Central memory CD8-positive, alpha-beta T cell (primary cell): ENCODE results near the gene SKA3.
A peak's percentile ranks its signal among the peaks of the same experiment; 100 is the strongest.
"Not testable (repeated sequence)": the region's sequence is repeated elsewhere in the genome, so short reads cannot be mapped to it uniquely, and the experiment has no call there.

Source experiments
- ATAC-seq: fragments of 150-1000 bp; cut with Tn5 transposase; replicated peaks from 2 replicates; pipeline ENCODE4 v1.10.0; 2022; ENCODE audit warnings: mild to moderate bottlenecking, moderate FRiP score, moderate number of reproducible peaks; ENCODE audit not compliant: poor library complexity, severe bottlenecking; ENCODE audit errors: extremely low read depth
- DNase-seq, 2 donors: peaks; one replicate each; pipeline ENCODE4 v3.0.0; 2021; ENCODE audit warnings: low spot score in 2 of 2
- H3K27ac Mint-ChIP-seq: one replicate; pipeline ENCODE4 v1.8.0; 2022; ENCODE audit warnings: low read depth, mild to moderate bottlenecking, moderate library complexity, mixed read lengths
- H3K27me3 Mint-ChIP-seq: one replicate; pipeline ENCODE4 v1.8.0; 2022; ENCODE audit warnings: mixed read lengths
- H3K36me3 Mint-ChIP-seq: one replicate; pipeline ENCODE4 v1.8.0; 2022; ENCODE audit warnings: mild to moderate bottlenecking, moderate library complexity, mixed read lengths; ENCODE audit not compliant: insufficient read depth
- H3K4me1 Mint-ChIP-seq: one replicate; pipeline ENCODE4 v1.8.0; 2022; ENCODE audit warnings: mixed read lengths
- H3K4me3 Mint-ChIP-seq: one replicate; pipeline ENCODE4 v1.8.0; 2022; ENCODE audit warnings: mild to moderate bottlenecking, moderate library complexity, mixed read lengths
- H3K9me3 Mint-ChIP-seq: one replicate; pipeline ENCODE4 v1.8.0; 2022; ENCODE audit warnings: mixed read lengths

SKA3 gene

DNA sequence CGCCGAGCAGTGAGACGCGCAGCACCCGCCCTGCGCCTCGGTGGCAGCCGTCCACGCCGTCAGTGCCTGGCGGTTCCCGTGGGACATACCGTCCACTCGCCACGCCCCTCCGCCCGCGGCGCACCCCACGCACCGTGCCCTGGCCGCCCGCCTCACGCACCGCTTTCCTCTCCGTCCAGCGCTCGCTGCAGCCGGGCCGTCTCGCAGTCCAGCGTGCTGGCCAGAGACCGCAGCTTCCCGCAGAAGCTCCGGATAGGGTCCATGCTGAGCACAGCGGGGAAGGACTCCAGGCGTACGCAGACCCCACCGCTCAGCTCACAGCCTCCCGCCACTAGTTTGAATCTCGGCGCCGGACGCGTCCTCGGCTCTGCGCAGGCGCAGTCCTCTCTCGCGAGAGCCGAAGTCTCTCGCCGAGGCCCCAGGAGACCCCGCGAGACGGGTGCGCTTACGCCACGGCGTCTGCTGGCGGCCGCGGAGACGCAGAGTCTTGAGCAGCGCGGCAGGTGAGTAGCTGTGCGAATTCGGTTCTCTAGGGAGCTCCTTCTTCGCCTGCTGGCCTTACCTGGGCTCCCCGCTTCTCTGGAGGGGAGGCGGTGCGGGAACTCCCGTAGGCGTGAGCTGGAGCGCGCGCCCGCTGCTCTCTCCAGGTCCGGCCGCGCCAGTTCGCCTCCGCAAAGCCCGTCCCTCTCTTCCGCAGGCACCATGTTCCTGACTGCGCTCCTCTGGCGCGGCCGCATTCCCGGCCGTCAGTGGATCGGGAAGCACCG, at the start of gene SKA3, which contains the start of gene MRPL57:
SKA3 (minus strand) TSS at position 338 of the 767 bp plus-strand sequence; CDS start at position 263, 75 bp downstream.
MRPL57 (plus strand) TSS at position 444 of the 767 bp plus-strand sequence; CDS start at position 703, 259 bp downstream.
- H3K27ac Mint-ChIP-seq, result peak within 1 kb of the TSS; percentile 97
- ATAC-seq, result peak; percentile 98
- peak within 1 kb of the TSS; percentile 99 for H3K4me3 Mint-ChIP-seq
- peak; percentile 91 to 95 for DNase-seq
- H3K9me3 Mint-ChIP-seq, result no peaks in the 10 kb centered on the region
- peaks cover 17% of the 10 kb centered on the region for H3K4me1 Mint-ChIP-seq
- H3K27me3 Mint-ChIP-seq, result no peaks in the 10 kb centered on the region
- peaks cover 15% of the 10 kb centered on the region for H3K36me3 Mint-ChIP-seq

- Mint-ChIP-seq H3K36me3 (peaks cover 2% of the 10 kb centered on the region), H3K9me3 (no peaks in the 10 kb centered on the region), H3K4me3 (no peak overlapping the region), H3K27me3 (peaks cover 39% of the 10 kb centered on the region), H3K4me1 (no peaks in the 10 kb centered on the region), H3K27ac (no peak overlapping the region)
- DNase-seq (no peak), ATAC-seq (no peak)
Measured at GRCh38 chr13:21225082-21225481, 48.7 kb upstream of the SKA3 start.

GRCh38 chr13:21221268-21221667, 44.9 kb upstream of the SKA3 start:
- no peak for ATAC-seq
- H3K9me3 Mint-ChIP-seq, result no peaks in the 10 kb centered on the region
- H3K27me3 Mint-ChIP-seq, result peaks cover 39% of the 10 kb centered on the region
- H3K4me1 Mint-ChIP-seq, result peaks cover 15% of the 10 kb centered on the region
- no peaks in the 10 kb centered on the region for H3K36me3 Mint-ChIP-seq
- H3K27ac Mint-ChIP-seq, result no peak overlapping the region
- H3K4me3 Mint-ChIP-seq, result no peak overlapping the region
- DNase-seq, result no peak

GRCh38 chr13:21219716-21220115, 43.4 kb upstream of the SKA3 start:
- not testable (repeated sequence) for ATAC-seq, H3K9me3 Mint-ChIP-seq, H3K36me3 Mint-ChIP-seq, H3K4me3 Mint-ChIP-seq, DNase-seq
- H3K4me1 Mint-ChIP-seq, result peaks cover 15% of the 10 kb centered on the region
- H3K27ac Mint-ChIP-seq, result peak overlapping the region; percentile 92
- H3K27me3 Mint-ChIP-seq, result peaks cover 35% of the 10 kb centered on the region

DNA sequence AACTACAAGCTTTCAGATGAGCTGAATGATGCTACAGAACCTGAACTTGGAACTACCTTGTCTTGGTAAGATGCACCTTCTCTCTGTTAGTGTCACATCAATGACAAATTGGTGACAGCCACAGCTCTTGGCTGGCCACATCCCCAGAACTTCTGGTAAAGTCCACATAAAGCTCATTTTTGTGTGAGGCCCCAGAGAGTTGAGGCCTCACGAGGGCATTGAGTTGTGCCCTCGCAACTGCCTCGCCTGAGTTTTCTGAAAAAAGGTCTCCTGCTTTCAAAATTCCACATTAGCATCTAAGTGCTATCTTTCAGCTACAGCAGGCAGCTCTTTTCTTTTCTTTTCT, 42.7 kb upstream of the SKA3 start:
- ATAC-seq (no peak), DNase-seq (no peak)
- Mint-ChIP-seq H3K27me3 (peaks cover 30% of the 10 kb centered on the region), H3K9me3 (no peaks in the 10 kb centered on the region), H3K27ac (peak overlapping the region; percentile 92), H3K4me1 (peaks cover 15% of the 10 kb centered on the region), H3K4me3 (peak overlapping the region; percentile 12), H3K36me3 (no peaks in the 10 kb centered on the region)

DNA sequence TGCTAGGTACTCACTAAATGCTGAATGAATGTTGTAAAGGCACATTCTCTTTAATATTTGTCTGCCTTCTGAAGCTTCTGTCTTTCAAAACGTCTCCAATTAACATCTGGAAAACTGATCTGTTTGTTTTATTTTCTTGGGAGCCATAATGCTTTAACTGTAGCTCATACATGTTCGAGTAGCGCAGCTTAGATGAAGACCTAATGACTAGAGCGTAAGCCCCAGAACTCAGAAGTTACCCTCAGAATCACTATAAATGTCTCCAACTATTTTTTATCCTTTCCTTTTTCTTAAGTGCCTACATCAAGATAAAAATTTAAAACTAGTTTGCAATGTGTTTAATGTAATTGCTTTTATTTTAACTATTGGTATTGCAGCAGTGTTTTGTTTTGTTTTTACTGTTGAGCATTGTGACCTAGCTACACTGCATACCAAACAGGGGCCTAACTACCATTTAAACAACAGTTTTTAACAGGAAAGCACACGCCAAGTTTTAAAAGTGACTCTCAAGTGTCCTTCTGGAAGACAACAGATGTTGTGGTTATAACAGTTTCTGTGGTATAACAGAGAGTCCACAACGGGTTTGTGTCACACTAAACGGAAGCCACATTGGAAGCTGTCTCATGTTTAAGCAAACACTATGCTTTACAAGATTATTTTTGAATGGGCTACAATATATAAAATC, 42.1 kb upstream of the SKA3 start:
- DNase-seq (no peak), ATAC-seq (peak; percentile 76)
- Mint-ChIP-seq H3K4me1 (peaks cover 15% of the 10 kb centered on the region), H3K4me3 (no peak overlapping the region), H3K27me3 (peaks cover 30% of the 10 kb centered on the region), H3K27ac (no peak overlapping the region), H3K9me3 (no peaks in the 10 kb centered on the region), H3K36me3 (no peaks in the 10 kb centered on the region)

- Mint-ChIP-seq H3K4me3 (no peak overlapping the region), H3K27ac (no peak overlapping the region), H3K9me3 (no peaks in the 10 kb centered on the region), H3K27me3 (peaks cover 30% of the 10 kb centered on the region), H3K4me1 (peaks cover 15% of the 10 kb centered on the region), H3K36me3 (no peaks in the 10 kb centered on the region)
- no peak for ATAC-seq
- DNase-seq, result no peak
Measured at GRCh38 chr13:21216332-21216731, 40.0 kb upstream of the SKA3 start.

GRCh38 chr13:21215419-21215818, 39.1 kb upstream of the SKA3 start:
- not testable (repeated sequence) for H3K4me3 Mint-ChIP-seq, H3K36me3 Mint-ChIP-seq, ATAC-seq, DNase-seq, H3K9me3 Mint-ChIP-seq, H3K27ac Mint-ChIP-seq
- H3K27me3 Mint-ChIP-seq, result peaks cover 38% of the 10 kb centered on the region
- peaks cover 15% of the 10 kb centered on the region for H3K4me1 Mint-ChIP-seq

GRCh38 chr13:21212138-21212775, 35.9 kb upstream of the SKA3 start:
- H3K36me3 Mint-ChIP-seq, result no peaks in the 10 kb centered on the region
- no peak overlapping the region for H3K4me3 Mint-ChIP-seq
- H3K4me1 Mint-ChIP-seq, result no peaks in the 10 kb centered on the region
- no peak for ATAC-seq
- no peak overlapping the region for H3K27ac Mint-ChIP-seq
- no peak for DNase-seq
- no peaks in the 10 kb centered on the region for H3K9me3 Mint-ChIP-seq
- H3K27me3 Mint-ChIP-seq, result peaks cover 41% of the 10 kb centered on the region

- no peak overlapping the region for H3K4me3 Mint-ChIP-seq
- no peaks in the 10 kb centered on the region for H3K36me3 Mint-ChIP-seq
- peaks cover 36% of the 10 kb centered on the region for H3K27me3 Mint-ChIP-seq
- no peaks in the 10 kb centered on the region for H3K9me3 Mint-ChIP-seq
- H3K4me1 Mint-ChIP-seq, result no peaks in the 10 kb centered on the region
- H3K27ac Mint-ChIP-seq, result no peak overlapping the region
- no peak for DNase-seq
- no peak for ATAC-seq
Measured at GRCh38 chr13:21208652-21209154, 32.4 kb upstream of the SKA3 start.

- Mint-ChIP-seq H3K4me3 (no peak overlapping the region), H3K9me3 (no peaks in the 10 kb centered on the region), H3K27me3 (peaks cover 18% of the 10 kb centered on the region), H3K27ac (no peak overlapping the region), H3K4me1 (no peaks in the 10 kb centered on the region), H3K36me3 (no peaks in the 10 kb centered on the region)
- DNase-seq (no peak), ATAC-seq (no peak)
Measured at GRCh38 chr13:21202767-21203531, 26.6 kb upstream of the SKA3 start.
